HL-60/S4 (cell line): ENCODE measurements around the gene PRIM2.
"Not testable (repeated sequence)": the region's sequence is repeated elsewhere in the genome, so short reads cannot be mapped to it uniquely, and the experiment has no call there.

Experiments
- in situ Hi-C: fragments of 300-500 bp; cut with MboI; formaldehyde crosslinking; loops from 2 replicates; pipeline ENCODE4 v1.14.3; 2022; ENCODE audit warnings: low sequenced_read_pairs

Gene PRIM2

DNA sequence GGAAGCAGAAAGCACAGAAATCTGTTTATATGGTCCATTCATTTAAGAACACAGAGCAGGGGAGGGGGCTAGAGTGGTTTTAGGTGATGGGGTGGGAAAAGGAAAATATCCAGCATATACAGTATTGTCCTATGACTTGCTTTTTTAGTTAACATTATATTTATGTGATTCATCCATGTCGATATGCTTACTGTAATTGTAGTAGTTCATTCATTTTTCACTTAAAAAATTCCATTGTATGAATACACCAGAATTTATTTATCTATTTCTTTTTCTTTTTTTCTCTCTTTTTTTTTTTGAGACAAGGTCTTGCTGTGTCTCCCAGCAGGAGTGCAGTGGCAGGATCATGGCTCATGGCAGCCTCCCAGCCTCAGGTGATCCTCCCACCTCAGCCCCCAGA lies 9.6 kb upstream of the PRIM2 start:
- in situ Hi-C loops: loop anchor here (25.0 kb wide), 1 partner anchor 946 kb away; no protein-coding TSS in a partner anchor

DNA sequence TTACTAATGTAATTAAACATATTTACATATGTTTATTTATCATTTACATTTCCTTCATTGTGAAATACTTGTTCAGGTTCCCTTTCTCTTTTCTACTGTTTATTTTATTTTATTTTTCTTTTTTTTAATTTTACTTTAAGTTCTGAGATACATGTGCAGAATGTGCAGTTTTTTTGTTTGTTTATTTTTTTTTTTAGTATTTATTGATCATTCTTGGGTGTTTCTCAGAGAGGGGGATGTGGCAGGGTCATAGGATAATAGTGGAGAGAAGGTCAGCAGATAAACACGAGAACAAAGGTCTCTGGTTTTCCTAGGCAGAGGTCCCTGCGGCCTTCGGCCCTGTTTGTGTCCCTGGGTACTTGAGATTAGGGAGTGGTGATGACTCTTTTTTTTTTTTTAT lies 8.7 kb upstream of the PRIM2 start:
- in situ Hi-C loops: loop anchor here (25.0 kb wide), 1 partner anchor 946 kb away; no protein-coding TSS in a partner anchor

DNA sequence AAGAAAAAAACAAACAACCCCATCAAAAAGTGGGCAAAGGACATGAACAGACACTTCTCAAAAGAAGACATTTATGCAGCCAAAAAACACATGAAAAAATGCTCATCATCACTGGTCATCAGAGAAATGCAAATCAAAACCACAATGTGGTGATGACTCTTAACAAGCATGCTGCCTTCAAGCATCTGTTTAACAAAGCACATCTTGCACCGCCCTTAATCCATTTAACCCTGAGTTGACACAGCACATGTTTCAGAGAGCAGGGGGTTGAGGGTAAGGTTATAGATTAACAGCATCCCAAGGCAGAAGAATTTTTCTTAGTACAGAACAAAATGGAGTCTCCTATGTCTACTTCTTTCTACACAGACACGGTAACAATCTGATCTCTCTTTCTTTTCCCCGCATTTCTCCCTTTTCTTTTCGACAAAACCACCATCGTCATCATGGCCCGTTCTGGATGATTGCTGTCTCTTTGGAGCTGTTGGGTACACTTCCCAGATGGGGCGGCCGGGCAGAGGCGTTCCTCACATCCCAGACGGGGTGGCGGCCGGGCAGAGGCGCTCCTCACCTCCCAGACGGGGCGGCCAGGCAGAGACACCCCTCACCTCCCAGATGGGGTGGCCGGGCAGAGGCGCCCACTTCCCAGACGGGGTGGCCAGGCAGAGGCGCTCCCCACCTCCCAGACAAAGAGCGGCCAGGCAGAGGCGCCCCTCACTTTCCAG lies 7.2 kb upstream of the PRIM2 start:
- in situ Hi-C loops: loop anchor here (25.0 kb wide), 1 partner anchor 948 kb away; no protein-coding TSS in a partner anchor

DNA sequence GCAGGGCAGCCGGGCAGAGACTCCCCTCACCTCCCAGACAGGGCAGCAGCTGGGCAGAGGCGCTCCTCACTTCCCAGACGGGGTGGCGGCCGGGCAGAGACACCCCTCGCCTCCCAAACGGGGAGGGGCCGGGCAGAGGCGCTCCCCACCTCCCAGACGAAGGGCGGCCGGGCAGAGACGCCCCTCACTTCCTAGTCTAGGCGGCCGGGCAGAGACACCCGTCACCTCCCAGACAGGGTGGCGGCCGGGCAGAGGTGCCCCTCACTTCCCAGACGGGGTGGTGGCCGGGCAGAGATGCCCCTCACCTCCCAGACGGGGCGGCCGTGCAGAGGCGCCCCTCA lies 6.6 kb upstream of the PRIM2 start:
- in situ Hi-C loops: loop anchor here (25.0 kb wide), 1 partner anchor 948 kb away; no protein-coding TSS in a partner anchor

DNA sequence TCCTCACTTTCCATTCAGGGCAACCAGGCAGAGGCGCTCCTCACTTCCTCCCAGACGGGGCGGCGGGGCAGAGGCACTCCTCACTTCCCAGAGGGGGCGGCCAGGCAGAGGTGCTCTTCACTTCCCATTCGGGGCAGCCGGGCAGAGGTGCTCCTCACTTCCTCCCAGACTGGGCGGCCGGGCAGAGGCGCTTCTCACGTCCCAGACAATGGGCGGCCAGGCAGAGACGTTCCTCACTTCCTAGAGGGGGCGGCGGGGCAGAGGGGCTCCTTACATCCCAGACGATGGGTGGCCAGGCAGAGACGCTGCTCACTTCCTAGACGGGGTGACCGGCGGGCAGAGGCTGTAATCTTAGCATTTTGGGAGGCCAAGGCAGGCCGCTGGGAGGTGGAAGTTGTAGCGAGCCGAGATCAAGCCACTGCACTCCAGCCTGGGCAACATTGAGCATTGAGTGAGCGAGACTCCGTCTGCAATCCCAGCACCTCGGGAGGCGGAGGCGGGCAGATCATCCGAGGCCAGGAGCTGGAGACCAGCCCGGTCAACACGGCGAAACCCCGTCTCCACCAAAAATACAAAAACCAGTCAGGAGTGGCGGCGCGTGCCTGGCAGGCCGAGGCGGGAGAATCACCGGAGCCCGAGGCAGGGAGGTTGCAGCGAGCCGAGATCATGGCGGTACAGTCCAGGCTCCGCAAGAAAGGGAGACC lies 6.0 kb upstream of the PRIM2 start:
- in situ Hi-C loops: loop anchor here (25.0 kb wide), 1 partner anchor 949 kb away; no protein-coding TSS in a partner anchor

DNA sequence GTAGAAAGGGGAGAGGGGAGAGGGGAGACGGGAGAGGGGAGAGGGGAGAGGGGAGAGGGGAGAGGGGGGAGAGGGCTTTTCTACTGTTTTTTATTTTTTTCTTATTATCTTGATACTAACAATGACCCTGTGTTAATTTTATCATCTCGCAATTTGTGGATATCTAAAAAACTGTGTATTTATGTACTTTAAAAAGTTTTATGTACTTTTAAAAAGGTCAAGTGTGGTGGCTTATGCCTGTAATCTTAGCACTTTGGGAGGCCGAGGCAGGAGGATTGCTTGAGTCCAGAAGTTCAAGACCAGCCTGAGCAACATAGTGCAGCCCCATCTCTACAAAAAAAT lies 5.5 kb upstream of the PRIM2 start:
- in situ Hi-C loops: loop anchor here (25.0 kb wide), 1 partner anchor 950 kb away; no protein-coding TSS in a partner anchor

DNA sequence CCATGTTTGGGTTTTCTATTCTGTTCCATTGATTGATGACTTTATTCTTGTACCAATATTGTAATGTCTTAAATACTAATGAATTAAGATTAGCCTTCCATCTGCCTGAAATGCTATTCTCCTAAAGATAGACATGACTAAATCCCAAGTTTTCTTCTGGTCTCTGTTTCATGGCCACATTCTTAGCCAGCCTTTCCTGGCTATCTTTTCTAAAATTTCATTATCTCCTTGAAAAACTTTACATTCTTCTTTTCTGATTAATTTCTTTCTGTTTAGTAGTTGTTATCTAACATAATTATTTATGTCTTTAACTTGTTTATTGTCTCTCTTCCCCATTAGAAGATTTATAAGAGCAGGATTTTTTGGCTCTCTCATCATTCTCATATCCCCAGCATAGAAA lies 4.4 kb upstream of the PRIM2 start:
- in situ Hi-C loops: loop anchor here (25.0 kb wide), 1 partner anchor 951 kb away; no protein-coding TSS in a partner anchor

DNA sequence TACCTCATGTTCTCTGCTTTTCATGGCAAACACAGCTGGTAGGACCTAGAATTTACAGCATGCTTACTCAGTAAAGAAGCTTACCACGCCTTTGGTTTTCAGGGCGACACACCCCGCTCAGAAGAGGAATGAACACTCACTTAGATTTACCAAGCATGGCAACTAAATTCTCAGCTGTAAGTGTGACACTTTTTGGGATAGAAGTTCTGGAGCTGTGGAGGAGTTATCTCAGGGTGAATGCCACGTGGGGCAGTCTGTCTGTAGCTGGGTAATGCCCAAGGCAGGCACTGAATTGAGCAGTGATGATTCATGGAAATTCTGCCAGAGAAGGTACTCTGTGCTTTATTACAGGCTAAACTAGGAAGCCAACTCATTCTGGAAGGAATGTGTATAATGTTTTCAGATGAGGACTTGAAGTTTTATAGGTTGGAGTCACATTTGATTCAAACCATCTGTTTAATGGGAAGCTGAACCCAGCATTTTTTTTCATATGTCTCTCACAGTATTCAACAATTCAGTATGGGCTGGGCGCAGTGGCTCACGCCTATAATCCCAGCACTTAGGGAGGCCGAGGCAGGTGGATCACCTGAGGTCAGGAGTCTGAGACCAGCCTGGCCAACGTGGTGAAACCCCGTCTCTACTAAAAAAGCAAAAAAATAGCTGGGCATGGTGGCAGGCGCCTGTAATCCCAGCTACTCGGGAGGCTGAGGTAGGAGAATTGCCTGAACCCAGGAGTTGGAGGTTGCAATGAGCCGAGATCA lies 3.5 kb upstream of the PRIM2 start:
- in situ Hi-C loops: loop anchor here (25.0 kb wide), 1 partner anchor 952 kb away; no protein-coding TSS in a partner anchor

DNA sequence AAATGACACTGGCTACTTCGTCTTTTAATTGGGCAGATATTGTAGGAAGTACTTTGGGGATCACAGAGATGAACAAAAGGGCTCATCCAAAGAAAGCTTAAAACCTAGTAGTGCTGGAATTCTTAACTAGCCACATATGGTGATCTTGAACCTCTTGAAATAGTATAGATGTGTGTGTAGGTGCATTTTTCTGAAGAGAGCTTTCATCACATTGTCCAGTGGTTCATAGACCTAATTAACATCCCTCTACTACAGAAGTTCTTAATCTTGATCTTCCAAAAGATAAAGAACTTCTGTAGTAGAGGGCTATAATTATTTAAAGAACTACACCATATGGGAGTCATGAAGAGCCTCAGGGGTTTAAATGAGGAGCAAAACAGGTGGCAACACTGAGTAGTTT lies 2.3 kb upstream of the PRIM2 start:
- in situ Hi-C loops: loop anchor here (5.0 to 25.0 kb wide), 2 partner anchors 408 to 953 kb away; no protein-coding TSS in a partner anchor

DNA sequence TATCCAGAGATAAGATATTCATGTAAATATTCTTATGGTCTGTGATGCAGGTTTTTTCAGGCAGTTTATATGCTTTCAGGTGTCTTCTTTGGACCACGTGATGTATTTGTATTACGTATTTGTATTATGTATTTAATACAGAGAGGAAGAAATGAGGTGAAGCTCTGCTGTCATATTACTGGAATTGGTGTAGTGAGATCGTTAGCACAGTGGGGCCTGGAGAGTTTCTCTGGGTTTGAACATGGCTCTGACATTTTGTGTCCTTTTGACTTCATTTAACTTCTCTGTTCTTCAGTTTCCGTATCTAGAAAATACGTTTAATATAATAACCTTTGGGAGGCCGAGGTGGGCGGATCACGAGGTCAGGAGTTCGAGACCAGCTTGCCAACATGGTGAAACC lies 1.6 kb upstream of the PRIM2 start:
- in situ Hi-C loops: loop anchor here (5.0 to 25.0 kb wide), 2 partner anchors 409 to 954 kb away; no protein-coding TSS in a partner anchor

DNA sequence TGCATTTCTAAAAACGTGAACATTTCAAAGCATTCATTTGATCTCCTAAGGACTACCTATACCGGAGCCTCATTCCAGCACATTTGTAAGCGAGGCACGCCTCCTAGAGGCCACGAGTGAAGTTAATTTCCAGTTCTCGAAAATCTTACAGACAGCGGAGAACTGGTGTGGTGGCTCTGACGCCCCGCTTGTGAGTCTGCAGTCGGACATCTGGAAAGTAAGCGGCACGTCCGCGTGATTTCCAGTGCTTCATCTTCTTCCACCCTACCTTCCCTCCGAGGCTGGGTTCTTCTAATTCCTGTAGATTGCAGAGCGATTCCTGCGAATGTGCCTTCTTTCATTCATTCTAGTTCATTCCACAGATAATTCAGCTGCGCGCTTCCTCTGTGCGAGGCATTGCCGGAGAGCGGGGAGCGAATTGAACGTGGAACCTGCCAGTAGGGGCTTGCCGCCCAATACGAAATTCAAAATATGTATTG lies 810 bp upstream of the PRIM2 start:
- in situ Hi-C loops: loop anchor here (5.0 to 25.0 kb wide), 2 partner anchors 409 to 954 kb away; no protein-coding TSS in a partner anchor

DNA sequence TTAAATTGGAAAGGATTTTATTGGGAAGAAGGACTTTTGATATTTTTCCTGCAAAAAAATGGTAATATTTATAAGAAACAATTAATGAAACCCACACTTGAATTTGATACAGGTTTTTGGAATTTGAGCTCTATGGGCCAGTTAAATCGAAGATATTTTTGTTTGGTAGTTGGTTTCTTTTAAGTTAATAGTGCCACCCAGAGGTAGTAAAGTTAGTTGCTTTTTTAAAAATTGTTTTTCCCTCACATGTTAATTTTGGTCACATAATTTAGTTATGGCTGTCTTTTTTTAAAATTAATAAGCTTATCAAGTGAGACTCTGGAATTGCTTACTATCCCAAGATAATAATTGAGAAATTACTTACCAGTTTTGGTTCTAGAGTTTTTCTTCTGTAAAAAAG lies 7.1 kb downstream of the PRIM2 start:
- in situ Hi-C loops: loop anchor here (25.0 kb wide), 1 partner anchor 962 kb away; no protein-coding TSS in a partner anchor

DNA sequence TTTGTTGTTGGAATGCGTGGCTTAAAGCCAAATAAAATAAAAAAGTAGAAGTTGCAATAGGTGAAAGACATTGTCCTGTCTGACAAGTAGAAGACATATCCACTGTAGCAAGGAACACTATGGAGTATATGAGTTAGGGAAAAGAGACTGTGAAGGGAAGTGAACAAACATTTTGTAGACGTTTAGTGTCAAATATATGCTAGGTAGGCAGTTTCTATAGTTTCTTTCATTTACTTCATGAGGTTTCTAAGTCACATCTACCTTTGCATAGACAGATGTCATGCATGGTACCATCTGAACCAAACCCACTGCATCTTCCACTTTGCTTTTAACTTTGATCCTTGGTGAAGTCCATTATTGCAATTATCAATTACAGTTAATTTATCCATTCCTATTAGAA lies 9.9 kb downstream of the PRIM2 start:
- in situ Hi-C loops: no loop called here

DNA sequence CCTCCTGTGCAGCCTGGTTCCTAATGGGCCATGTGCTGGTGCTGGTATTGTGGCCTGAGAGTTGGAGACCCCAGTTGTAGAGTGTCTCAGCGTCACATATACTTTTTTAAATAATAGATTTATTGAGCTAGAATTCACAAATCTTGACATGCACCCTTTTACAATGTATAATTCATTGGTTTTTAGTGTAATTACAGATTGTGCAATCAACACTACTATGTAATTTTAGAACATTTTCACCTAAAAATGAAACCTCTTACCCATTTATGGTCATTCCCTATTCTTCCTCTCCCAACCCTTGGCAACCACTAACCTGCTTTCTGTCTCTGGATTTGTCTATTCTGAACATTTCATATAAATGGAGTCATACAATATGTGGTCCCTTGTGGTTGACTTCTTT lies 10.6 kb downstream of the PRIM2 start:
- in situ Hi-C loops: no loop called here

DNA sequence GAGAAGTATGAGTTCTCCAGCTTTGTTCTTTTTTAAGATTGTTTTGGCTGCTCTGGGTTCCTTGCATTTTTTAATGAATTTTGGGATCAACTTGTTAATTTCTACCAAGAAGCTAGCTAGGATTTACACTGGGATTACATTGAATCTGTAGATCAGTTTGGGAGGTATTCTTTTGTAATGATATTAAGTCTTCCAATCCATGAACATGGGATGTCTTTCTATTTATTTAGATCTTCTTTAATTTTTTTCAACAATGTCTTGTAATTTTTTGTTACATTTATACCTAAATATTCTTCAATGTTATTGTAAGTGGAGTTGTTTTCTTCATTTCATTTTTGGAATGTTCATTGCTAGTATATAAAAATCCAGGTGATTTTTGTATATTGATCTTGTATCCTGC lies 12.5 kb downstream of the PRIM2 start:
- in situ Hi-C loops: no loop called here

DNA sequence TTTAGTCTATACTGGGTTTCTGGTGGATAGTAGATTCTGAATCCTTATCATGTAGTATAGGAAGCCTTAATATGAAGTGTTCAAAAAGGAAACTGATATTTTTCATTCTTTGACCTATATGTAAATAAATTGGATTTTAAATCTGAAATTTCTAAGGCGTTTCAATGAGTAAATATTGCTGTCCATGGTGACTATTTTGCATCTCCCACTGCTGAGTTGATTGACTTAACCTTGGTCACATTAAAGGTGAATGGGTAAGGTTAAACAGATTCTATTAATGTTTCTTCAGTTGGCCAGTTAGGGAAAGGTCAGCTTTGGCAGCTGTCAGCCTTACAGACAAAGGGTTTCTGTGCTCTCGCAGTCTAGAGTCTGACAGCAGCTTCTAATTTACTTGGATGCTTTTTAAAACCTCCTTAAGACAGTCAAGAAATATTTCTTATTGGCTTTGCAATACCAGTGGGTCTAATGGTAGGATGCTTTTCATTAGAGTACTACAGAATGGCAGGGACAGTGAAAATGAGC lies 24.8 kb downstream of the PRIM2 start:
- in situ Hi-C loops: no loop called here

DNA sequence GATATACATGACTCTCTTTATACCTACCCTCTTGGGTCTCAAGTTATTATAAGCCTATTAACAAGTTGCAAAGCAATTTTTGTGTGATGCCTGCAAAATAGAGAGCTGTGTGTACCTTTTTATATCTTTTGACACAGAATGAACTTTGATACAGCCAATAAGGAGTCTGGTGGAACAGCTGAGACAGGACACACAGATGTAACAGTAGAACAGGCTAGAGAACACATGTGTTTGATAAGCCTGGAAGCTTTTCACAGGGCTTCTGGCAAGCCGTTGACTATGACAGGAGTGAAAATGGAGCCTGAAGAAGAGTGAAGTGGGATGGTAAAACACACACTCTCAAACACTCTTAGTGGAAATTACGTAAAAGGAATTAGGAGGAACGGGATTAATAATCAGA lies 25.9 kb downstream of the PRIM2 start:
- in situ Hi-C loops: not testable (repeated sequence)

DNA sequence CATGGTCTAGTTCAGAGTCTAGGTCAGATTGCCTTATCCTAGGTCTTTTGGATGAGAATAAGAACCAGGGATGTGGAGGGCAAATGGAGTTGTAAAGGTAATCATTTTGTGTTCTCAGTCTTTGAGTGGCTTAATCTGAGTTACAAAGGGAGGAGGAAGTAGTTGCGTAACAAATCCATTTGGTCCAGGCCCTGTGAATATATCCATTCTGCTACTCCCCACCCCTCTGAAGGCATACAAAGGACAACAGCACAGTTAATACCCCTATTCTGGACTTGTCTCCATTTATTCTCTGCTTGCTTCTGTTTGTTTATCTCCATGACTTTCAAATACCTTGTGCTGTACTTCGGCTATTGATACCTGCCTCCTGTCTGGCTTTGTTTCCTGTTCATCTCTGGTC lies 29.3 kb downstream of the PRIM2 start:
- in situ Hi-C loops: not testable (repeated sequence)

DNA sequence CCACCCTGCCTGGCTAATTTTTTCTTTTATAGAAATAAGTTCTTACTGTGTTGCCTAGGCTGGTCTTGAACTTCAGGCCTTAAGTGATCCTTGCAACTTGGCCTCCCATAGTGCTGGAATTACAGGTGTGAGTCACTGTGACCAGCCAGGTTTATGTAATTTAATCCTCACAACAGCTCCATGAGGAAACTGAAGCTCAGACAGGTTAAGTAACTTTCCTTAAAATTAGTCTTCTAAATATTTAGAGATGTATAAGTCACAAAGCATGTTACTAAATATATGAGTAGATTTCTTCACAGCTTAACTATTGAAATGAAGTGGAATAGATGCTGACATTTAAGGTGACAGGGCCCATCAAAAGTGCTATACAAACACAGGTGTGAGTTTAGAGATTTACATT lies 30.2 kb downstream of the PRIM2 start:
- in situ Hi-C loops: not testable (repeated sequence)

DNA sequence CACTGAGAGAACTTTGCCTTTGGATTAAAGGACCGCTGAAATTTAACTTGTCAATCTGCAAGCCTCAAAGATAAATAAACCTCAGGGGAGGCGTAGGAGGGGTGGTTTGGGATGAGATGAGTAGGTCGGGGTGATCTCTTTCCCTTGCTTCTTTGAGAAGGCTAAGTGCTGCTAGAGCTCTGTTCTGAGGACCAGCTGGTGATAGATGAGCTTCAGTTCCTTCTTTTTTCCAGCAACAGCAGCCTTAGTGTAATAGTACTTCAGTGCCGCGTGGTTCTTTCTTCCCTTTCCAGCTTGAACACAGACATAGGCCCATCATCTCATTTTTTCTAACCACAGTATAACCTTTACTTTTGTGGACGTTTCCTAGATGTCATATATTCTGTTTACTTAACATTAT lies 33.0 kb downstream of the PRIM2 start:
- in situ Hi-C loops: not testable (repeated sequence)

DNA sequence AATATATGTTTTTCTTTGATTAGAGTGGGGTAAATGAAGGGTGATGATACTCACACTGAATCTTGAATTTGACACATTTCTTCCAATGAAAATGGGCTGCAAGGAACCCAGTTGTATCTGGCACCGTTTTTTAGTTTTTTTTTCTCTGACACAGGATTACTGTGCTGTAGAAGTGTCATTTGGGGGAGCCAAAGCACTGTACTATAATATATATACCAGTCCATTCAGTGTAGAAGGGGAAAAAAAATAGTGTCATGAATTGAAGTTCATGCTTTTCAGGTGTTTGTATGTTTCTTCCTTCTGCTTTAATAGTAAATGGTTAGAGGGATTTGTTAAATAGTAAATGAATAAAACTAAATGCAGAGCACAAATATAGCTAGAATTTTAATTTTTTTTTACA lies 35.2 kb downstream of the PRIM2 start:
- in situ Hi-C loops: not testable (repeated sequence)
